Liver (tissue), 9 donors: ENCODE results near the gene OGFR. TPM values are rescaled to one million over a fixed set of nuclear protein-coding genes. Genes with fewer than 3 reads are reported as not detected.

Experiments used
- DNase-seq: peaks from one replicate; pipeline ENCODE4 v3.0.0-alpha.2; 2017; ENCODE audit warnings: low spot score
- H3K27ac ChIP-seq, 2 donors: one replicate each; pipeline ENCODE4 v1.7.0; 2013; ENCODE audit warnings: inconsistent platforms in 2 of 2, low read length in 2 of 2, control low read depth in 1 of 2, low read depth in 1 of 2, mild to moderate bottlenecking in 1 of 2
- H3K27me3 ChIP-seq, 4 donors: one replicate each; pipeline versions ENCODE4 v1.6.1 to v1.7.0; 2013; ENCODE audit warnings: low read length in 3 of 4, inconsistent platforms in 1 of 4, mild to moderate bottlenecking in 1 of 4, moderate library complexity in 1 of 4; ENCODE audit not compliant: control insufficient read depth in 4 of 4, insufficient read depth in 4 of 4
- H3K36me3 ChIP-seq, 4 donors: one replicate each; pipeline versions ENCODE4 v1.6.1 to v1.7.0; 2013; ENCODE audit warnings: low read length in 3 of 4, mild to moderate bottlenecking in 3 of 4, low read depth in 1 of 4, moderate library complexity in 1 of 4; ENCODE audit not compliant: control insufficient read depth in 4 of 4, insufficient read depth in 3 of 4
- H3K4me1 ChIP-seq, 4 donors: one replicate each; pipeline versions ENCODE4 v1.6.1 to v1.7.0; 2013; ENCODE audit warnings: low read length in 3 of 4, mild to moderate bottlenecking in 3 of 4, moderate library complexity in 1 of 4; ENCODE audit not compliant: control insufficient read depth in 4 of 4, insufficient read depth in 4 of 4
- H3K4me3 ChIP-seq, 3 donors: one replicate each; pipeline versions ENCODE4 v1.6.1 to v1.7.0; 2013; ENCODE audit warnings: low read length in 3 of 3, control low read depth in 1 of 3, low read depth in 1 of 3, mild to moderate bottlenecking in 1 of 3
- H3K9ac ChIP-seq, 2 donors: one replicate each; pipeline ENCODE4 v1.7.0; 2013; ENCODE audit warnings: low read length in 2 of 2, mild to moderate bottlenecking in 2 of 2, moderate library complexity in 2 of 2, control low read depth in 1 of 2, low read depth in 1 of 2
- H3K9me3 ChIP-seq, 4 donors: one replicate each; pipeline versions ENCODE4 v1.6.1 to v1.7.0; 2013; ENCODE audit warnings: low read length in 3 of 4; ENCODE audit not compliant: control insufficient read depth in 4 of 4
- ATF3 ChIP-seq: IDR thresholded peaks from 2 replicates; pipeline ENCODE4 v1.6.1; 2016; ENCODE audit warnings: antibody characterized with exemption
- CTCF ChIP-seq: fragments of 150-350 bp; IDR thresholded peaks from 2 replicates; pipeline ENCODE4 v1.5.1; 2017; ENCODE audit warnings: improper control_type of control experiment, low read depth, low read length; ENCODE audit not compliant: missing input control
- EGR1 ChIP-seq, 2 donors: IDR thresholded peaks; 2 replicates each; pipeline ENCODE4 v1.6.1; 2016 to 2018; ENCODE audit warnings: antibody characterized with exemption in 2 of 2, low read depth in 2 of 2
- FOXA1 ChIP-seq: IDR thresholded peaks from 2 replicates; pipeline ENCODE4 v1.6.1; 2016; ENCODE audit warnings: antibody characterized with exemption
- FOXA2 ChIP-seq: IDR thresholded peaks from 2 replicates; pipeline ENCODE4 v1.6.1; 2016; ENCODE audit warnings: antibody characterized with exemption
- GABPA ChIP-seq, 2 donors: IDR thresholded peaks in 1 of 2; conservative IDR thresholded peaks in 1 of 2; 2 replicates each; pipeline ENCODE4 v1.6.1; 2016; ENCODE audit warnings: antibody characterized with exemption in 2 of 2, mild to moderate bottlenecking in 1 of 2, moderate library complexity in 1 of 2
- HNF4A ChIP-seq, 2 donors: conservative IDR thresholded peaks; 2 replicates each; pipeline ENCODE4 v1.6.1; 2016; ENCODE audit warnings: antibody characterized with exemption in 2 of 2, mild to moderate bottlenecking in 2 of 2
- HNF4G ChIP-seq: IDR thresholded peaks from 2 replicates; pipeline ENCODE4 v1.6.1; 2016; ENCODE audit warnings: antibody characterized with exemption
- JUND ChIP-seq, 2 donors: IDR thresholded peaks; 2 replicates each; pipeline ENCODE4 v1.6.1; 2016; ENCODE audit warnings: antibody characterized with exemption in 2 of 2
- MAX ChIP-seq: IDR thresholded peaks from 2 replicates; pipeline ENCODE4 v1.6.1; 2016; ENCODE audit warnings: antibody characterized with exemption
- NR2F2 ChIP-seq: IDR thresholded peaks from 2 replicates; pipeline ENCODE4 v1.6.1; 2016; ENCODE audit warnings: antibody characterized with exemption
- RAD21 ChIP-seq, 2 donors: IDR thresholded peaks; 2 replicates each; pipeline ENCODE4 v1.6.1; 2016; ENCODE audit warnings: antibody characterized with exemption in 2 of 2, mild to moderate bottlenecking in 2 of 2
- REST ChIP-seq: IDR thresholded peaks from 2 replicates; pipeline ENCODE4 v1.6.1; 2016; ENCODE audit warnings: antibody characterized with exemption, mild to moderate bottlenecking
- RXRA ChIP-seq, 2 donors: IDR thresholded peaks; 2 replicates each; pipeline ENCODE4 v1.6.1; 2017 to 2018; ENCODE audit warnings: antibody characterized with exemption in 2 of 2, mild to moderate bottlenecking in 1 of 2
- SP1 ChIP-seq: IDR thresholded peaks from 2 replicates; pipeline ENCODE4 v1.6.1; 2018; ENCODE audit warnings: antibody characterized with exemption, mild to moderate bottlenecking
- TAF1 ChIP-seq: conservative IDR thresholded peaks from 2 replicates; pipeline ENCODE4 v1.6.1; 2016; ENCODE audit warnings: antibody characterized with exemption, mild to moderate bottlenecking
- YY1 ChIP-seq: IDR thresholded peaks from 2 replicates; pipeline ENCODE4 v1.6.1; 2016; ENCODE audit warnings: antibody characterized with exemption, mild to moderate bottlenecking
- ZBTB33 ChIP-seq: IDR thresholded peaks from 2 replicates; pipeline ENCODE4 v1.6.1; 2016; ENCODE audit warnings: antibody characterized with exemption
- WGBS: extraction: QIAGEN DNeasy Blood & Tissue Kit; methylation state at CpG from one replicate; pipeline ENCODE4 v1.1.7; 2013; 5-methylcytosine and 5-hydroxymethylcytosine counted together
- polyA plus RNA-seq, 2 donors: library from polyadenylated mRNA; stranded (reverse) in 1 of 2; unstranded in 1 of 2; fragments of 200-250 nt in 1 of 2; fragments of >200 nt in 1 of 2; fragmentation: Nextera tagmentation in 1 of 2; extraction: Ambion mirVana in 1 of 2; gene quantifications; one replicate each; pipeline versions ENCODE4 v1.2.1 to v1.2.3, GENCODE V29; 2013 to 2015
- total RNA-seq, 2 donors: library from RNA; depleted of rRNA; stranded (reverse); fragments of >200 nt; gene quantifications; one replicate each; pipeline ENCODE4 v1.2.3, GENCODE V29; 2014
- donor health status: healthy.
- donor health status: healthy.
- donor health status: healthy.
- donor health status: healthy.
- donor health status: healthy.

Gene OGFR
- total and polyA plus RNA-seq, 4 donors, result 5.9 to 59.4 (median 29.4) TPM

GRCh38 chr20:62795023-62795761 is 9.4 kb upstream of the OGFR start (continued):
- no peak for TF ChIP-seq REST
- no peak for TF ChIP-seq MAX

GRCh38 chr20:62796699-62797491 is 7.7 kb upstream of the OGFR start:
- 22% methylated on average over 53 of the region's 53 CpGs for WGBS
- no peaks in the 10 kb centered on the region for H3K9me3 ChIP-seq
- no peaks in the 10 kb centered on the region for H3K27me3 ChIP-seq
- H3K4me3 ChIP-seq, result peak overlapping the region in 2 of 3 donors; percentile 40 to 80
- peak overlapping the region in 1 of 2 donors; percentile 45 for H3K9ac ChIP-seq
- no peak for DNase-seq
- peaks cover 13 to 47% (median 30%) of the 10 kb centered on the region in 4 donors for H3K4me1 ChIP-seq
- TF ChIP-seq CTCF (no peak), MAX (no peak), REST (no peak), ATF3 (no peak), FOXA1 (no peak), RAD21 (IDR thresholded peaks at IDR 0.05) (no peak), FOXA2 (no peak), EGR1 (IDR thresholded peaks at IDR 0.05; ENCODE audit: low read depth in 2 of 2) (no peak), JUND (IDR thresholded peaks at IDR 0.05) (no peak), RXRA (IDR thresholded peaks at IDR 0.05) (no peak), HNF4G (no peak), GABPA (IDR thresholded peaks at IDR 0.05 in 1 of 2, conservative IDR thresholded peaks at IDR 0.05 in 1 of 2) (no peak), TAF1 (no peak), NR2F2 (no peak), ZBTB33 (no peak), HNF4A (conservative IDR thresholded peaks at IDR 0.05) (no peak), YY1 (no peak), SP1 (no peak)
- H3K27ac ChIP-seq, result peak overlapping the region; percentile 18 to 79
- peaks cover 0 to 15% (median 10%) of the 10 kb centered on the region in 4 donors for H3K36me3 ChIP-seq
